Endometrium (tissue), 2 donors: ENCODE data around the gene ZNF808.
"Not testable (repeated sequence)": the region's sequence is repeated elsewhere in the genome, so short reads cannot be mapped to it uniquely, and the experiment has no call there.

ENCODE experiments used
- FAIRE-seq: peaks from 2 replicates; lab custom pipeline; 2012; peaks lifted over from hg19 to GRCh38; lab: Jason Lieb, UNC
- donor health status: control.
- donor health status: control.

Gene ZNF808

GRCh38 chr19:52535771-52536447, 8.4 kb downstream of the ZNF808 start:
- FAIRE-seq: no peak

- no peak for FAIRE-seq
These were observed 9.0 kb downstream of the ZNF808 start for GRCh38 chr19:52536448-52536800.

GRCh38 chr19:52538815-52539214, 11.3 kb downstream of the ZNF808 start:
- not testable (repeated sequence) for FAIRE-seq

GRCh38 chr19:52541176-52541575, 13.7 kb downstream of the ZNF808 start:
- not testable (repeated sequence) for FAIRE-seq

- FAIRE-seq: no peak
These were observed 14.1 kb downstream of the ZNF808 start for GRCh38 chr19:52541608-52542007.

- not testable (repeated sequence) for FAIRE-seq
These were observed 15.1 kb downstream of the ZNF808 start for GRCh38 chr19:52542541-52542940.

GRCh38 chr19:52542984-52543664, 15.7 kb downstream of the ZNF808 start:
- FAIRE-seq: no peak

- no peak for FAIRE-seq
These were observed 26.9 kb downstream of the ZNF808 start for GRCh38 chr19:52554216-52554971.

GRCh38 chr19:52557231-52557995, 29.9 kb downstream of the ZNF808 start:
- FAIRE-seq: no peak

GRCh38 chr19:52558732-52559445, 31.4 kb downstream of the ZNF808 start:
- FAIRE-seq: not testable (repeated sequence)

GRCh38 chr19:52561611-52562010, 34.1 kb downstream of the ZNF808 start:
- not testable (repeated sequence) for FAIRE-seq

GRCh38 chr19:52566121-52566520, 38.7 kb downstream of the ZNF808 start:
- FAIRE-seq: no peak

- FAIRE-seq: no peak
These were observed 39.1 kb downstream of the ZNF808 start for GRCh38 chr19:52566588-52566987.

GRCh38 chr19:52567921-52568320, 40.5 kb downstream of the ZNF808 start:
- FAIRE-seq: no peak

- not testable (repeated sequence) for FAIRE-seq
These were observed 42.2 kb downstream of the ZNF808 start for GRCh38 chr19:52569638-52569999.

- peak; percentile 55 for FAIRE-seq
These were observed 42.8 kb downstream of the ZNF808 start, which contains the start of gene ZNF701 for GRCh38 chr19:52570000-52570861. TSS of gene ZNF701 (plus strand) at chr19:52570287. CDS start at chr19:52574148, 3,861 bp downstream.

- no peak for FAIRE-seq
These were observed 57.4 kb downstream of the ZNF808 start for GRCh38 chr19:52584736-52585440.

- no peak for FAIRE-seq
These were observed 58.1 kb downstream of the ZNF808 start for GRCh38 chr19:52585604-52586003.

GRCh38 chr19:52590728-52591127, 63.3 kb downstream of the ZNF808 start:
- no peak for FAIRE-seq

- FAIRE-seq: no peak
These were observed 64.8 kb downstream of the ZNF808 start for GRCh38 chr19:52592301-52592700.
